Hepatic stellate cell (primary cell): Measurements from ENCODE around the gene NBDY.
A peak's percentile ranks its signal among the peaks of the same experiment; 100 is the strongest.

Source experiments
- DNase-seq: peaks from one replicate; pipeline ENCODE4 v3.0.0; 2011; ENCODE audit warnings: low spot score

The NBDY gene

GRCh38 chrX:56785442-56785841, 56.4 kb downstream of the NBDY start:
- DNase-seq = no peak

- no peak for DNase-seq
These were observed 58.1 kb downstream of the NBDY start for GRCh38 chrX:56786889-56787733.

- no peak for DNase-seq
These were observed 58.7 kb downstream of the NBDY start for GRCh38 chrX:56787734-56788152.

- no peak for DNase-seq
These were observed 59.2 kb downstream of the NBDY start for GRCh38 chrX:56788229-56788628.

- DNase-seq = no peak
These were observed 59.7 kb downstream of the NBDY start for GRCh38 chrX:56788717-56789122.

GRCh38 chrX:56789518-56790070, 60.6 kb downstream of the NBDY start:
- no peak for DNase-seq

- DNase-seq = no peak
These were observed 61.7 kb downstream of the NBDY start for GRCh38 chrX:56790778-56791177.

GRCh38 chrX:56791456-56791855, 62.4 kb downstream of the NBDY start:
- no peak for DNase-seq

GRCh38 chrX:56792270-56793111, 63.4 kb downstream of the NBDY start:
- no peak for DNase-seq

- DNase-seq = no peak
These were observed 64.0 kb downstream of the NBDY start for GRCh38 chrX:56793112-56793430.

- DNase-seq = no peak
These were observed 64.7 kb downstream of the NBDY start for GRCh38 chrX:56793521-56794320.

- peak; percentile 0 for DNase-seq
These were observed 65.6 kb downstream of the NBDY start for GRCh38 chrX:56794404-56795230.

GRCh38 chrX:56795309-56795868, 66.3 kb downstream of the NBDY start:
- no peak for DNase-seq

- no peak for DNase-seq
These were observed 67.8 kb downstream of the NBDY start for GRCh38 chrX:56796641-56797395.

- DNase-seq = peak; percentile 4
These were observed 68.7 kb downstream of the NBDY start for GRCh38 chrX:56797574-56798338.

GRCh38 chrX:56798339-56798711, 69.3 kb downstream of the NBDY start:
- DNase-seq = peak; percentile 4

- peak; percentile 6 for DNase-seq
These were observed 70.1 kb downstream of the NBDY start for GRCh38 chrX:56798866-56799758.

GRCh38 chrX:56800307-56800706, 71.3 kb downstream of the NBDY start:
- DNase-seq = peak; percentile 1
